Stimulated activated CD8-positive, alpha-beta memory T cell treated with anti-CD3 and anti-CD28 coated beads, Interleukin-15, amount 100 ng/mL, for 48 hours (primary cell): ENCODE measurements around the gene AKT1.

Source experiments
- DNase-seq, 2 donors: peaks; one replicate each; pipeline ENCODE4 v3.0.0-alpha.2; 2020; ENCODE audit warnings: low read depth in 2 of 2

The AKT1 gene

GRCh38 chr14:104799244-104800014, 3.9 kb upstream of the AKT1 start:
- DNase-seq: no peak

- DNase-seq: no peak
Measured at GRCh38 chr14:104798300-104799243, 3.0 kb upstream of the AKT1 start.

- DNase-seq: no peak
Measured at GRCh38 chr14:104797115-104798044, 1.8 kb upstream of the AKT1 start.

- DNase-seq: no peak
Measured at GRCh38 chr14:104796687-104797081, 1.1 kb upstream of the AKT1 start.

- peak in 1 of 2 donors; percentile 43 for DNase-seq
Measured at GRCh38 chr14:104795781-104796686, 486 bp upstream of the AKT1 start.

- DNase-seq: no peak
Measured at GRCh38 chr14:104794631-104794992, 936 bp downstream of the AKT1 start.

GRCh38 chr14:104794099-104794498, 1.4 kb downstream of the AKT1 start:
- peak; percentile 54 to 55 for DNase-seq

- no peak for DNase-seq
Measured at GRCh38 chr14:104793703-104793959, 1.9 kb downstream of the AKT1 start.

GRCh38 chr14:104792945-104793702, 2.4 kb downstream of the AKT1 start:
- DNase-seq: no peak

- DNase-seq: no peak
Measured at GRCh38 chr14:104792101-104792884, 3.3 kb downstream of the AKT1 start.

- DNase-seq: no peak
Measured at GRCh38 chr14:104791425-104791824, 4.1 kb downstream of the AKT1 start.

GRCh38 chr14:104789752-104790743, 5.5 kb downstream of the AKT1 start:
- DNase-seq: no peak

GRCh38 chr14:104788873-104789663, 6.5 kb downstream of the AKT1 start:
- DNase-seq: no peak

GRCh38 chr14:104788161-104788818, 7.3 kb downstream of the AKT1 start:
- DNase-seq: no peak

- DNase-seq: no peak
Measured at GRCh38 chr14:104787736-104788135, 7.8 kb downstream of the AKT1 start.

- DNase-seq: no peak
Measured at GRCh38 chr14:104786726-104787675, 8.5 kb downstream of the AKT1 start.
